LNCaP clone FGC (cell line): ENCODE data around the gene ACYP1.
"Not testable (repeated sequence)": the region's sequence is repeated elsewhere in the genome, so short reads cannot be mapped to it uniquely, and the experiment has no call there.

Source experiments
- DNase-seq: peaks from one replicate; pipeline ENCODE4 v3.0.0-alpha.2; 2011; ENCODE audit warnings: low read depth
- H3K4me3 ChIP-seq: 2 replicates; pipeline ENCODE4 v1.5.1; 2011; ENCODE audit warnings: mild to moderate bottlenecking, low read depth, low read length, control low read depth
- CTCF ChIP-seq: IDR thresholded peaks from 2 replicates; pipeline ENCODE4 v1.5.1; 2012; ENCODE audit warnings: mild to moderate bottlenecking; ENCODE audit not compliant: control insufficient read depth, insufficient read depth; ENCODE audit errors: extremely low read depth

ACYP1 gene

GRCh38 chr14:75069121-75069810, 5.4 kb upstream of the ACYP1 start, which contains the start of gene ZC2HC1C:
Gene ZC2HC1C (plus strand): TSS chr14:75069641. CDS start chr14:75070574, 933 bp downstream.
- DNase-seq, result peak; percentile 67
- no peak for TF ChIP-seq CTCF
- H3K4me3 ChIP-seq, result peak within 1 kb of the TSS; percentile 56

- peak overlapping the region; percentile 56 for H3K4me3 ChIP-seq
- DNase-seq, result no peak
- TF ChIP-seq CTCF, result no peak
These were observed 4.7 kb upstream of the ACYP1 start for GRCh38 chr14:75068294-75069120.

GRCh38 chr14:75067765-75068164, 3.9 kb upstream of the ACYP1 start:
- H3K4me3 ChIP-seq, result not testable (repeated sequence)

GRCh38 chr14:75067212-75067611, 3.4 kb upstream of the ACYP1 start:
- TF ChIP-seq CTCF, result no peak
- no peak overlapping the region for H3K4me3 ChIP-seq
- no peak for DNase-seq

More at GRCh38 chr14:75067765-75068164, 3.9 kb upstream of the ACYP1 start:
- not testable (repeated sequence) for DNase-seq

- no peak overlapping the region for H3K4me3 ChIP-seq
- no peak for TF ChIP-seq CTCF
These were observed 2.9 kb upstream of the ACYP1 start for GRCh38 chr14:75066691-75067090.

GRCh38 chr14:75064205-75064567, 362 bp upstream of the ACYP1 start:
- H3K4me3 ChIP-seq, result peak overlapping the region; percentile 89
- TF ChIP-seq CTCF, result no peak
- no peak for DNase-seq

More at GRCh38 chr14:75066691-75067090, 2.9 kb upstream of the ACYP1 start:
- DNase-seq, result no peak

GRCh38 chr14:75063013-75063412, 811 bp downstream of the ACYP1 start:
- no peak for TF ChIP-seq CTCF
- no peak for DNase-seq
- H3K4me3 ChIP-seq, result peak overlapping the region; percentile 89
